ENCODE results near the gene FN3KRP. TPM values are rescaled to one million over a fixed set of nuclear protein-coding genes. Genes with fewer than 3 reads are reported as not detected.
A peak's percentile ranks its signal among the peaks of the same experiment; 100 is the strongest.

The FN3KRP gene
- total and polyA plus RNA-seq, 2 of the 13 experiments (the other 11 are each of a cell fraction or from before 2014, with no cell fraction given), result 22.4 to 28.2 TPM

DNA sequence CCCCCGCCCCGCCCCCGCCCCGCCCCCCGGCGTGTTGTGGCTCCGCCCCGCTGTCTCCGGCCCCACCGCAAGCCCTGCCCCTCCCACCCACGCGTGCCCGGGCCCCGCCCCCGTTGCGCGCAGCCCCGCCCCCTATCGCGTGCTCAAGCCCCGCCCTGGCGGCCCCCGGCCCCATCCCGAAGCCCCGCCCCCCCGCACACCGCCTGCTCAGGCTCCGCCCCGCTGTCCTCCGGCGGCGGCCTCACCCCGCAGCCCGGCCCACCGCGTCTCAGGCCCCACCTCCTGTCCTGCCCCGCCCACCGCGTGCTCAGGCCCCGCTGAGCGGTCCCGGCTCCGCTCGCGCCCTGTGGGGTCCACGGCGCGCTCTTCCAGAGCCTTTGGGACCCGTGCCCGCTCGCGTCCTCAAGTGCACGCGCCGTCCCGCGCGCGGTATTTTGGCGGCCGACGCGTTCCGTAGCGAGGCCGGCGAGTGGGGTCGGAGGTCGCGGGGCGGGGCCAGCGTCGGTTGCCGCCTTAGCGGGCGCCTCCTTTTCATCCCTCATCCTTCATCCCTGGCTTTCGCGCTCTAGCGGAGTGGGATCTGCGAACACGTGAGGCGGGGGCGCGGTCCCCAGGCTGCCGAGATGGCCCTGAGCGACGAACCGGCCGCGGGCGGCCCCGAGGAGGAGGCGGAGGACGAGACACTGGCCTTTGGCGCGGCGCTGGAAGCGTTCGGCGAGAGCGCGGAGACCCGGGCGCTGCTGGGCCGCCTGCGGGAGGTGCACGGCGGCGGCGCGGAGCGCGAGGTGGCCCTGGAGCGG, 35.3 kb downstream of the FN3KRP start, which contains the start of gene TBCD (continued):
- TF ChIP-seq, protein P1, sequence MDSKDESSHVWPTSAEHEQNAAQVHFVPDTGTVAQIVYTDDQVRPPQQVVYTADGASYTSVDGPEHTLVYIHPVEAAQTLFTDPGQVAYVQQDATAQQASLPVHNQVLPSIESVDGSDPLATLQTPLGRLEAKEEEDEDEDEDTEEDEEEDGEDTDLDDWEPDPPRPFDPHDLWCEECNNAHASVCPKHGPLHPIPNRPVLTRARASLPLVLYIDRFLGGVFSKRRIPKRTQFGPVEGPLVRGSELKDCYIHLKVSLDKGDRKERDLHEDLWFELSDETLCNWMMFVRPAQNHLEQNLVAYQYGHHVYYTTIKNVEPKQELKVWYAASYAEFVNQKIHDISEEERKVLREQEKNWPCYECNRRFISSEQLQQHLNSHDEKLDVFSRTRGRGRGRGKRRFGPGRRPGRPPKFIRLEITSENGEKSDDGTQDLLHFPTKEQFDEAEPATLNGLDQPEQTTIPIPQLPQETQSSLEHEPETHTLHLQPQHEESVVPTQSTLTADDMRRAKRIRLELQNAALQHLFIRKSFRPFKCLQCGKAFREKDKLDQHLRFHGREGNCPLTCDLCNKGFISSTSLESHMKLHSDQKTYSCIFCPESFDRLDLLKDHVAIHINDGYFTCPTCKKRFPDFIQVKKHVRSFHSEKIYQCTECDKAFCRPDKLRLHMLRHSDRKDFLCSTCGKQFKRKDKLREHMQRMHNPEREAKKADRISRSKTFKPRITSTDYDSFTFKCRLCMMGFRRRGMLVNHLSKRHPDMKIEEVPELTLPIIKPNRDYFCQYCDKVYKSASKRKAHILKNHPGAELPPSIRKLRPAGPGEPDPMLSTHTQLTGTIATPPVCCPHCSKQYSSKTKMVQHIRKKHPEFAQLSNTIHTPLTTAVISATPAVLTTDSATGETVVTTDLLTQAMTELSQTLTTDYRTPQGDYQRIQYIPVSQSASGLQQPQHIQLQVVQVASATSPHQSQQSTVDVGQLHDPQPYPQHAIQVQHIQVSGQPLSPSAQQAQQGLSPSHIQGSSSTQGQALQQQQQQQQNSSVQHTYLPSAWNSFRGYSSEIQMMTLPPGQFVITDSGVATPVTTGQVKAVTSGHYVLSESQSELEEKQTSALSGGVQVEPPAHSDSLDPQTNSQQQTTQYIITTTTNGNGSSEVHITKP (CRISPR knock-in tag; IDR thresholded peaks at IDR 0.05; ENCODE audit: low read depth), result peak; percentile 56; the same call in 1 of the 2 replicates
- no peak for TF ChIP-seq SMYD3 (CRISPR knock-in tag; IDR thresholded peaks at IDR 0.05)
- TF ChIP-seq SOX13 (IDR thresholded peaks at IDR 0.05), result no peak
- TF ChIP-seq SOX13 (CRISPR knock-in tag; conservative IDR thresholded peaks at IDR 0.05 in 1 of 2, IDR thresholded peaks at IDR 0.05 in 1 of 2), result peak in 1 of 2 experiments; percentile 59; a peak in 2 of 4 replicates
- no peak; the same call in 1 of the 2 replicates for TF ChIP-seq FIP1L1 (IDR thresholded peaks at IDR 0.05; ENCODE audit: borderline replicate concordance, insufficient read depth, low read depth, low read length)
- TF ChIP-seq, protein P2, sequence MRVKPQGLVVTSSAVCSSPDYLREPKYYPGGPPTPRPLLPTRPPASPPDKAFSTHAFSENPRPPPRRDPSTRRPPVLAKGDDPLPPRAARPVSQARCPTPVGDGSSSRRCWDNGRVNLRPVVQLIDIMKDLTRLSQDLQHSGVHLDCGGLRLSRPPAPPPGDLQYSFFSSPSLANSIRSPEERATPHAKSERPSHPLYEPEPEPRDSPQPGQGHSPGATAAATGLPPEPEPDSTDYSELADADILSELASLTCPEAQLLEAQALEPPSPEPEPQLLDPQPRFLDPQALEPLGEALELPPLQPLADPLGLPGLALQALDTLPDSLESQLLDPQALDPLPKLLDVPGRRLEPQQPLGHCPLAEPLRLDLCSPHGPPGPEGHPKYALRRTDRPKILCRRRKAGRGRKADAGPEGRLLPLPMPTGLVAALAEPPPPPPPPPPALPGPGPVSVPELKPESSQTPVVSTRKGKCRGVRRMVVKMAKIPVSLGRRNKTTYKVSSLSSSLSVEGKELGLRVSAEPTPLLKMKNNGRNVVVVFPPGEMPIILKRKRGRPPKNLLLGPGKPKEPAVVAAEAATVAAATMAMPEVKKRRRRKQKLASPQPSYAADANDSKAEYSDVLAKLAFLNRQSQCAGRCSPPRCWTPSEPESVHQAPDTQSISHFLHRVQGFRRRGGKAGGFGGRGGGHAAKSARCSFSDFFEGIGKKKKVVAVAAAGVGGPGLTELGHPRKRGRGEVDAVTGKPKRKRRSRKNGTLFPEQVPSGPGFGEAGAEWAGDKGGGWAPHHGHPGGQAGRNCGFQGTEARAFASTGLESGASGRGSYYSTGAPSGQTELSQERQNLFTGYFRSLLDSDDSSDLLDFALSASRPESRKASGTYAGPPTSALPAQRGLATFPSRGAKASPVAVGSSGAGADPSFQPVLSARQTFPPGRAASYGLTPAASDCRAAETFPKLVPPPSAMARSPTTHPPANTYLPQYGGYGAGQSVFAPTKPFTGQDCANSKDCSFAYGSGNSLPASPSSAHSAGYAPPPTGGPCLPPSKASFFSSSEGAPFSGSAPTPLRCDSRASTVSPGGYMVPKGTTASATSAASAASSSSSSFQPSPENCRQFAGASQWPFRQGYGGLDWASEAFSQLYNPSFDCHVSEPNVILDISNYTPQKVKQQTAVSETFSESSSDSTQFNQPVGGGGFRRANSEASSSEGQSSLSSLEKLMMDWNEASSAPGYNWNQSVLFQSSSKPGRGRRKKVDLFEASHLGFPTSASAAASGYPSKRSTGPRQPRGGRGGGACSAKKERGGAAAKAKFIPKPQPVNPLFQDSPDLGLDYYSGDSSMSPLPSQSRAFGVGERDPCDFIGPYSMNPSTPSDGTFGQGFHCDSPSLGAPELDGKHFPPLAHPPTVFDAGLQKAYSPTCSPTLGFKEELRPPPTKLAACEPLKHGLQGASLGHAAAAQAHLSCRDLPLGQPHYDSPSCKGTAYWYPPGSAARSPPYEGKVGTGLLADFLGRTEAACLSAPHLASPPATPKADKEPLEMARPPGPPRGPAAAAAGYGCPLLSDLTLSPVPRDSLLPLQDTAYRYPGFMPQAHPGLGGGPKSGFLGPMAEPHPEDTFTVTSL (CRISPR knock-in tag; IDR thresholded peaks at IDR 0.05; ENCODE audit: borderline replicate concordance), result no peak
- TF ChIP-seq CBFB (CRISPR knock-in tag; IDR thresholded peaks at IDR 0.05), result peak; percentile 94
- no peak for TF ChIP-seq MBD4 (IDR thresholded peaks at IDR 0.05; ENCODE audit: borderline replicate concordance, low read length)
- TF ChIP-seq NONO (IDR thresholded peaks at IDR 0.05), result no peak
- TF ChIP-seq NONO (CRISPR knock-in tag; conservative IDR thresholded peaks at IDR 0.05), result peak; percentile 99
- TF ChIP-seq, protein P3, sequence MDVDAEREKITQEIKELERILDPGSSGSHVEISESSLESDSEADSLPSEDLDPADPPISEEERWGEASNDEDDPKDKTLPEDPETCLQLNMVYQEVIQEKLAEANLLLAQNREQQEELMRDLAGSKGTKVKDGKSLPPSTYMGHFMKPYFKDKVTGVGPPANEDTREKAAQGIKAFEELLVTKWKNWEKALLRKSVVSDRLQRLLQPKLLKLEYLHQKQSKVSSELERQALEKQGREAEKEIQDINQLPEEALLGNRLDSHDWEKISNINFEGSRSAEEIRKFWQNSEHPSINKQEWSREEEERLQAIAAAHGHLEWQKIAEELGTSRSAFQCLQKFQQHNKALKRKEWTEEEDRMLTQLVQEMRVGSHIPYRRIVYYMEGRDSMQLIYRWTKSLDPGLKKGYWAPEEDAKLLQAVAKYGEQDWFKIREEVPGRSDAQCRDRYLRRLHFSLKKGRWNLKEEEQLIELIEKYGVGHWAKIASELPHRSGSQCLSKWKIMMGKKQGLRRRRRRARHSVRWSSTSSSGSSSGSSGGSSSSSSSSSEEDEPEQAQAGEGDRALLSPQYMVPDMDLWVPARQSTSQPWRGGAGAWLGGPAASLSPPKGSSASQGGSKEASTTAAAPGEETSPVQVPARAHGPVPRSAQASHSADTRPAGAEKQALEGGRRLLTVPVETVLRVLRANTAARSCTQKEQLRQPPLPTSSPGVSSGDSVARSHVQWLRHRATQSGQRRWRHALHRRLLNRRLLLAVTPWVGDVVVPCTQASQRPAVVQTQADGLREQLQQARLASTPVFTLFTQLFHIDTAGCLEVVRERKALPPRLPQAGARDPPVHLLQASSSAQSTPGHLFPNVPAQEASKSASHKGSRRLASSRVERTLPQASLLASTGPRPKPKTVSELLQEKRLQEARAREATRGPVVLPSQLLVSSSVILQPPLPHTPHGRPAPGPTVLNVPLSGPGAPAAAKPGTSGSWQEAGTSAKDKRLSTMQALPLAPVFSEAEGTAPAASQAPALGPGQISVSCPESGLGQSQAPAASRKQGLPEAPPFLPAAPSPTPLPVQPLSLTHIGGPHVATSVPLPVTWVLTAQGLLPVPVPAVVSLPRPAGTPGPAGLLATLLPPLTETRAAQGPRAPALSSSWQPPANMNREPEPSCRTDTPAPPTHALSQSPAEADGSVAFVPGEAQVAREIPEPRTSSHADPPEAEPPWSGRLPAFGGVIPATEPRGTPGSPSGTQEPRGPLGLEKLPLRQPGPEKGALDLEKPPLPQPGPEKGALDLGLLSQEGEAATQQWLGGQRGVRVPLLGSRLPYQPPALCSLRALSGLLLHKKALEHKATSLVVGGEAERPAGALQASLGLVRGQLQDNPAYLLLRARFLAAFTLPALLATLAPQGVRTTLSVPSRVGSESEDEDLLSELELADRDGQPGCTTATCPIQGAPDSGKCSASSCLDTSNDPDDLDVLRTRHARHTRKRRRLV (CRISPR knock-in tag; IDR thresholded peaks at IDR 0.05), result no peak
